ENCODE results near the gene ESPN. TPM values are rescaled to one million over a fixed set of nuclear protein-coding genes. Genes with fewer than 3 reads are reported as not detected.

The ESPN gene
- total and polyA plus RNA-seq, 2 of the 8 experiments (the other 6 are each of a cell fraction or from before 2014, with no cell fraction given): 5.2 to 16.3 TPM

GRCh38 chr1:6425658-6426057, 1.1 kb downstream of the ESPN start:
- no peak overlapping the region for H2BK120ac ChIP-seq (replicated peaks; ENCODE audit: low read depth, low read length)
- H4K5ac ChIP-seq (ENCODE audit: insufficient read length, low read depth, low read length): no peak overlapping the region
- peaks cover 0 to 7% of the 10 kb centered on the region in 2 experiments for H4K20me1 ChIP-seq (replicated peaks in 1 of 2; ENCODE audit: control insufficient read depth in 1 of 2, insufficient read depth in 2 of 2, low read length in 2 of 2)
- no peak overlapping the region for H2AK5ac ChIP-seq (ENCODE audit: low read depth, low read length)
- TF ChIP-seq SUZ12 (IDR thresholded peaks at IDR 0.05; ENCODE audit: low read length): peak; percentile 5; the same call in 1 of the 2 replicates
- no peak for TF ChIP-seq GABPA (IDR thresholded peaks at IDR 0.05; ENCODE audit: borderline replicate concordance, insufficient read depth, low read length)
- no peak for TF ChIP-seq USF2 (IDR thresholded peaks at IDR 0.05; ENCODE audit: low read length)
- no peak for TF ChIP-seq MAFK (IDR thresholded peaks at IDR 0.05; ENCODE audit: low read depth, low read length)
- H2BK5ac ChIP-seq (ENCODE audit: low read depth, low read length): no peak overlapping the region
- WGBS, 2 experiments (ENCODE audit: extremely low coverage in 1 of 2, insufficient coverage in 1 of 2, insufficient read length in 1 of 2, insufficient replicate concordance in 2 of 2, low coverage in 1 of 2, low lambda C conversion rate in 2 of 2, missing lambda C conversion rate in 1 of 2): 84% methylated on average over 6 of the region's 6 CpGs; no CpG with 5 or more reads in 1 of the 2 experiments
- H3K9ac ChIP-seq (replicated peaks in 1 of 4; ENCODE audit: extremely low read depth in 1 of 4, low read depth in 3 of 4, low read length in 3 of 4): no peak overlapping the region
- no peak overlapping the region for H2AFZ ChIP-seq (ENCODE audit: low read length)
- H3K27ac ChIP-seq (ENCODE audit: low read depth, low read length): no peak overlapping the region
- peaks cover 7% of the 10 kb centered on the region; the same call in 1 of the 2 replicates for H3K23me2 ChIP-seq (ENCODE audit: low read depth, low read length)
- H3K9me3 ChIP-seq (ENCODE audit: insufficient read depth in 2 of 2, low read depth in 1 of 2, low read length in 1 of 2): no peaks in the 10 kb centered on the region
- peaks cover 0 to 26% (median 11%) of the 10 kb centered on the region in 4 experiments; a peak in 5 of 7 replicates for H3K4me1 ChIP-seq (replicated peaks in 1 of 4; ENCODE audit: control insufficient read depth in 3 of 4, insufficient read depth in 4 of 4, low read length in 3 of 4)
- POLR2A ChIA-PET (ENCODE audit: partially characterized antibody): interaction anchor here (0.6 to 1.7 kb wide), 5 partner anchors 9 to 233 kb away, joined by 3 to 4 read pairs (median 3); no protein-coding TSS in a partner anchor
- H3K36me3 ChIP-seq (ENCODE audit: control insufficient read depth in 2 of 4, insufficient read depth in 4 of 4, low read length in 3 of 4): peaks cover 0 to 5% (median 0%) of the 10 kb centered on the region in 4 experiments; a peak in 1 of 8 replicates
- H2BK15ac ChIP-seq (ENCODE audit: low read length): no peak overlapping the region
- no peak overlapping the region for H3K4me3 ChIP-seq (ENCODE audit: extremely low read depth in 1 of 4, insufficient read depth in 2 of 4, low read depth in 3 of 4, low read length in 4 of 4)
- H4K91ac ChIP-seq (replicated peaks; ENCODE audit: insufficient read length, low read length): no peak overlapping the region
- H2BK20ac ChIP-seq (ENCODE audit: low read length): no peak overlapping the region
- H3K18ac ChIP-seq (ENCODE audit: extremely low read depth, low read length): no peak overlapping the region
- H3K23ac ChIP-seq (ENCODE audit: insufficient read length): no peak overlapping the region
- no peak overlapping the region; a peak in 1 of 4 replicates for H3K4me2 ChIP-seq (ENCODE audit: insufficient read depth in 1 of 2, low read depth in 2 of 2, low read length in 2 of 2)
- CTCF ChIA-PET (ENCODE audit: partially characterized antibody): interaction anchor here (0.6 to 2.9 kb wide), 10 partner anchors 8 to 173 kb away, joined by 3 to 42 read pairs (median 4); no protein-coding TSS in a partner anchor
- no peaks in the 10 kb centered on the region for H3K79me2 ChIP-seq (ENCODE audit: control insufficient read depth in 1 of 2, insufficient read depth in 2 of 2, low read length in 2 of 2)
- no peak overlapping the region for H3K14ac ChIP-seq (ENCODE audit: insufficient read length)
- H4K8ac ChIP-seq (ENCODE audit: extremely low read depth, insufficient read depth, low read length): no peak overlapping the region
- no peak overlapping the region for H3K56ac ChIP-seq (replicated peaks; ENCODE audit: insufficient read length, low read depth, low read length)
- no peak overlapping the region; the same call in 1 of the 2 replicates for H2BK12ac ChIP-seq (ENCODE audit: low read depth, low read length)
- no peak overlapping the region for H3K4ac ChIP-seq (replicated peaks; ENCODE audit: insufficient read length, low read depth, low read length)
- no peaks in the 10 kb centered on the region for H3K79me1 ChIP-seq (ENCODE audit: low read depth, low read length)
- H3K27me3 ChIP-seq (replicated peaks in 1 of 4; ENCODE audit: control insufficient read depth in 3 of 4, extremely low read depth in 1 of 4, insufficient read depth in 3 of 4, low read length in 3 of 4): peaks cover 41 to 65% (median 57%) of the 10 kb centered on the region in 4 experiments
- DNase-seq (ENCODE audit: low read depth in 1 of 2, low spot score in 2 of 2): no peak
- no peak for FAIRE-seq

All from H1 (cell line).